Liver (tissue), 9 donors: Measurements from ENCODE around the gene CYREN. TPM values are rescaled to one million over a fixed set of nuclear protein-coding genes. Genes with fewer than 3 reads are reported as not detected.
A peak's percentile ranks its signal among the peaks of the same experiment; 100 is the strongest.
"Not testable (repeated sequence)": the region's sequence is repeated elsewhere in the genome, so short reads cannot be mapped to it uniquely, and the experiment has no call there.

Experiments used
- DNase-seq: peaks from one replicate; pipeline ENCODE4 v3.0.0-alpha.2; 2017; ENCODE audit warnings: low spot score
- H3K27ac ChIP-seq, 2 donors: one replicate each; pipeline ENCODE4 v1.7.0; 2013; ENCODE audit warnings: inconsistent platforms in 2 of 2, low read length in 2 of 2, control low read depth in 1 of 2, low read depth in 1 of 2, mild to moderate bottlenecking in 1 of 2
- H3K27me3 ChIP-seq, 4 donors: one replicate each; pipeline versions ENCODE4 v1.6.1 to v1.7.0; 2013; ENCODE audit warnings: low read length in 3 of 4, inconsistent platforms in 1 of 4, mild to moderate bottlenecking in 1 of 4, moderate library complexity in 1 of 4; ENCODE audit not compliant: control insufficient read depth in 4 of 4, insufficient read depth in 4 of 4
- H3K36me3 ChIP-seq, 4 donors: one replicate each; pipeline versions ENCODE4 v1.6.1 to v1.7.0; 2013; ENCODE audit warnings: low read length in 3 of 4, mild to moderate bottlenecking in 3 of 4, low read depth in 1 of 4, moderate library complexity in 1 of 4; ENCODE audit not compliant: control insufficient read depth in 4 of 4, insufficient read depth in 3 of 4
- H3K4me1 ChIP-seq, 4 donors: one replicate each; pipeline versions ENCODE4 v1.6.1 to v1.7.0; 2013; ENCODE audit warnings: low read length in 3 of 4, mild to moderate bottlenecking in 3 of 4, moderate library complexity in 1 of 4; ENCODE audit not compliant: control insufficient read depth in 4 of 4, insufficient read depth in 4 of 4
- H3K4me3 ChIP-seq, 3 donors: one replicate each; pipeline versions ENCODE4 v1.6.1 to v1.7.0; 2013; ENCODE audit warnings: low read length in 3 of 3, control low read depth in 1 of 3, low read depth in 1 of 3, mild to moderate bottlenecking in 1 of 3
- H3K9ac ChIP-seq, 2 donors: one replicate each; pipeline ENCODE4 v1.7.0; 2013; ENCODE audit warnings: low read length in 2 of 2, mild to moderate bottlenecking in 2 of 2, moderate library complexity in 2 of 2, control low read depth in 1 of 2, low read depth in 1 of 2
- H3K9me3 ChIP-seq, 4 donors: one replicate each; pipeline versions ENCODE4 v1.6.1 to v1.7.0; 2013; ENCODE audit warnings: low read length in 3 of 4; ENCODE audit not compliant: control insufficient read depth in 4 of 4
- FOXA2 ChIP-seq: IDR thresholded peaks from 2 replicates; pipeline ENCODE4 v1.6.1; 2016; ENCODE audit warnings: antibody characterized with exemption
- GABPA ChIP-seq, 2 donors: IDR thresholded peaks in 1 of 2; conservative IDR thresholded peaks in 1 of 2; 2 replicates each; pipeline ENCODE4 v1.6.1; 2016; ENCODE audit warnings: antibody characterized with exemption in 2 of 2, mild to moderate bottlenecking in 1 of 2, moderate library complexity in 1 of 2
- HNF4A ChIP-seq, 2 donors: conservative IDR thresholded peaks; 2 replicates each; pipeline ENCODE4 v1.6.1; 2016; ENCODE audit warnings: antibody characterized with exemption in 2 of 2, mild to moderate bottlenecking in 2 of 2
- NR2F2 ChIP-seq: IDR thresholded peaks from 2 replicates; pipeline ENCODE4 v1.6.1; 2016; ENCODE audit warnings: antibody characterized with exemption
- RAD21 ChIP-seq, 2 donors: IDR thresholded peaks; 2 replicates each; pipeline ENCODE4 v1.6.1; 2016; ENCODE audit warnings: antibody characterized with exemption in 2 of 2, mild to moderate bottlenecking in 2 of 2
- SP1 ChIP-seq: IDR thresholded peaks from 2 replicates; pipeline ENCODE4 v1.6.1; 2018; ENCODE audit warnings: antibody characterized with exemption, mild to moderate bottlenecking
- TAF1 ChIP-seq: conservative IDR thresholded peaks from 2 replicates; pipeline ENCODE4 v1.6.1; 2016; ENCODE audit warnings: antibody characterized with exemption, mild to moderate bottlenecking
- YY1 ChIP-seq: IDR thresholded peaks from 2 replicates; pipeline ENCODE4 v1.6.1; 2016; ENCODE audit warnings: antibody characterized with exemption, mild to moderate bottlenecking
- WGBS: extraction: QIAGEN DNeasy Blood & Tissue Kit; methylation state at CpG from one replicate; pipeline ENCODE4 v1.1.7; 2013; 5-methylcytosine and 5-hydroxymethylcytosine counted together
- polyA plus RNA-seq, 2 donors: library from polyadenylated mRNA; stranded (reverse) in 1 of 2; unstranded in 1 of 2; fragments of 200-250 nt in 1 of 2; fragments of >200 nt in 1 of 2; fragmentation: Nextera tagmentation in 1 of 2; extraction: Ambion mirVana in 1 of 2; gene quantifications; one replicate each; pipeline versions ENCODE4 v1.2.1 to v1.2.3, GENCODE V29; 2013 to 2015
- total RNA-seq, 2 donors: library from RNA; depleted of rRNA; stranded (reverse); fragments of >200 nt; gene quantifications; one replicate each; pipeline ENCODE4 v1.2.3, GENCODE V29; 2014
- TF ChIP-seq, protein P1 (sequence below): IDR thresholded peaks from 2 replicates; pipeline ENCODE4 v1.6.1; 2016; ENCODE audit warnings: antibody characterized with exemption
- TF ChIP-seq, protein P2 (sequence below): IDR thresholded peaks from 2 replicates; pipeline ENCODE4 v1.6.1; 2016; ENCODE audit warnings: antibody characterized with exemption
- donor health status: healthy.
- donor health status: healthy.
- donor health status: healthy.
- donor health status: healthy.
- donor health status: healthy.

Gene CYREN
- total and polyA plus RNA-seq, 4 donors = 13.2 to 20.3 (median 16.0) TPM

DNA sequence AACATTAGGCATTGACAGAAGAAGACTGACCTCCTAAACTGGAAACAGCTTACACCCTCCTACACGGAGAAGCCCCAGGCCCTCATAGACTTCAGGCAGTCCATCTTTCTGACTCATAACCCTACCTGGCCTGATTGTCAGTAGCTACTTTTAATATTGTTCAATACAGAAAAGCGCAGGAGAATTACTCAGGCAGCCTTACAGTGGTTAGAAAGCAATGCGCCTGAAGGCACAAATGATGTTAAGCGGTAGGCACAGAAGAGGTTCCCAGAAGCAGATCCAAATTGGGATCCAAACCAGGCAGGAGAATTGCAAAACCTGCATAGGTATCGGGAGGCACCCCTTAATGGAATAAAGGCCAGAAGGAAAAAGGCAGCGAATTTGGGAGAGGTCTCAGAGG, 5.4 kb upstream of the CYREN start:
- peaks cover 0 to 1% (median under 1%) of the 10 kb centered on the region in 4 donors for H3K9me3 ChIP-seq
- H3K27me3 ChIP-seq = no peaks in the 10 kb centered on the region
- no peak overlapping the region for H3K9ac ChIP-seq
- no peak overlapping the region for H3K4me3 ChIP-seq
- WGBS = 96% methylated on average over 6 of the region's 6 CpGs
- TF ChIP-seq SP1 (no peak), FOXA2 (no peak), RAD21 (IDR thresholded peaks at IDR 0.05) (no peak), NR2F2 (no peak), TAF1 (no peak)
- TF ChIP-seq, protein P1, sequence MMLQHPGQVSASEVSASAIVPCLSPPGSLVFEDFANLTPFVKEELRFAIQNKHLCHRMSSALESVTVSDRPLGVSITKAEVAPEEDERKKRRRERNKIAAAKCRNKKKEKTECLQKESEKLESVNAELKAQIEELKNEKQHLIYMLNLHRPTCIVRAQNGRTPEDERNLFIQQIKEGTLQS = no peak
- H3K4me1 ChIP-seq = peaks cover 0 to 7% (median 3%) of the 10 kb centered on the region in 4 donors
- peak; percentile 14 for DNase-seq
- peaks cover 0 to 9% (median 3%) of the 10 kb centered on the region in 4 donors for H3K36me3 ChIP-seq
- H3K27ac ChIP-seq = no peak overlapping the region

DNA sequence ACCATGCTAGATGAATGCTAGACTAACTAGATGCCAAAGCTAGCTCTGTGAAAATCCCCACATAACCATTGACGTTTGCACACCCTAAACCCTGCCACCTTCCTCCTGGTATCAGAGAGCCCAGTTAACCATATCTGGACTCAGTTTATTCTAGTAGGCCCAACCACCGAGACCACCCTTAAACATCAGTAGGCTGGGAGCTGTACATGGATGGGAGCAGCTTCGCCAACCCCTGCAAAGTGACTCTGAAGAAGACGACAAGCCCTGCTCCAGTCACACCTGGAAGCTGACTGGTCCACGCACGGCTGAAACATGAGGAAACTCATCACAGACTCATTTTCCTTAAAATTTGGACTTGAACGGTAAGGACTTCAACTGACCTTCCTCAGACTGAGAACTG, 4.4 kb upstream of the CYREN start:
- no peak for TF ChIP-seq FOXA2
- TF ChIP-seq, protein P2, sequence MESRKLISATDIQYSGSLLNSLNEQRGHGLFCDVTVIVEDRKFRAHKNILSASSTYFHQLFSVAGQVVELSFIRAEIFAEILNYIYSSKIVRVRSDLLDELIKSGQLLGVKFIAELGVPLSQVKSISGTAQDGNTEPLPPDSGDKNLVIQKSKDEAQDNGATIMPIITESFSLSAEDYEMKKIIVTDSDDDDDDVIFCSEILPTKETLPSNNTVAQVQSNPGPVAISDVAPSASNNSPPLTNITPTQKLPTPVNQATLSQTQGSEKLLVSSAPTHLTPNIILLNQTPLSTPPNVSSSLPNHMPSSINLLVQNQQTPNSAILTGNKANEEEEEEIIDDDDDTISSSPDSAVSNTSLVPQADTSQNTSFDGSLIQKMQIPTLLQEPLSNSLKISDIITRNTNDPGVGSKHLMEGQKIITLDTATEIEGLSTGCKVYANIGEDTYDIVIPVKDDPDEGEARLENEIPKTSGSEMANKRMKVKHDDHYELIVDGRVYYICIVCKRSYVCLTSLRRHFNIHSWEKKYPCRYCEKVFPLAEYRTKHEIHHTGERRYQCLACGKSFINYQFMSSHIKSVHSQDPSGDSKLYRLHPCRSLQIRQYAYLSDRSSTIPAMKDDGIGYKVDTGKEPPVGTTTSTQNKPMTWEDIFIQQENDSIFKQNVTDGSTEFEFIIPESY = no peak
- H3K4me3 ChIP-seq = no peak overlapping the region

DNA sequence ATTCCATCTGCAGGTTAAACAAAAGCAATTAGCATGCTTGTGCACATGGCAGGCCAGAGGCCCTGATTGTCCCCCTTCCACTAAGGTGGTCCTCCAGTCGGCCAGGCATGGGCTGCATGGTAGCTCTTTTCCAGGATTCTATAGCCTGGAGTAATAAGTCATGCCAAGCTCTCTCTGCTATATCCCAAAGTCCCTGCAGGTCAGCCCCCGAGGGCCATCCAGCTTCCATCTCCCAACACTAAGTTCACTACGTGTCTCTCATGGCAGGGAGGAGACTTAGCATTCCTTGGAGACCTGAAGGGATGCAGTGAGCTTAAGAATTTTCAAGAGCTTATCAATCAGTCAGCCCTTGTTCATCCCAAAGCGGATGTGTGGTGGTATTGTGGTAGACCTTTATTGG, 3.4 kb upstream of the CYREN start:
- WGBS = 98% methylated on average over 4 of the region's 4 CpGs
- not testable (repeated sequence) for H3K27me3 ChIP-seq, H3K27ac ChIP-seq, H3K36me3 ChIP-seq, H3K9ac ChIP-seq, H3K4me3 ChIP-seq, H3K9me3 ChIP-seq
- peaks cover 0 to 17% (median 10%) of the 10 kb centered on the region in 4 donors for H3K4me1 ChIP-seq
- DNase-seq = peak; percentile 6

More for the DNA sequence above, 4.4 kb upstream of the CYREN start:
- H3K9ac ChIP-seq = no peak overlapping the region
- DNase-seq = no peak
- H3K4me1 ChIP-seq = peaks cover 0 to 7% (median 3%) of the 10 kb centered on the region in 4 donors
- H3K9me3 ChIP-seq = no peaks in the 10 kb centered on the region
- H3K27ac ChIP-seq = no peak overlapping the region
- peaks cover 0 to 4% (median 0%) of the 10 kb centered on the region in 4 donors for H3K36me3 ChIP-seq
- H3K27me3 ChIP-seq = no peaks in the 10 kb centered on the region
- 96% methylated on average over 7 of the region's 7 CpGs for WGBS

DNA sequence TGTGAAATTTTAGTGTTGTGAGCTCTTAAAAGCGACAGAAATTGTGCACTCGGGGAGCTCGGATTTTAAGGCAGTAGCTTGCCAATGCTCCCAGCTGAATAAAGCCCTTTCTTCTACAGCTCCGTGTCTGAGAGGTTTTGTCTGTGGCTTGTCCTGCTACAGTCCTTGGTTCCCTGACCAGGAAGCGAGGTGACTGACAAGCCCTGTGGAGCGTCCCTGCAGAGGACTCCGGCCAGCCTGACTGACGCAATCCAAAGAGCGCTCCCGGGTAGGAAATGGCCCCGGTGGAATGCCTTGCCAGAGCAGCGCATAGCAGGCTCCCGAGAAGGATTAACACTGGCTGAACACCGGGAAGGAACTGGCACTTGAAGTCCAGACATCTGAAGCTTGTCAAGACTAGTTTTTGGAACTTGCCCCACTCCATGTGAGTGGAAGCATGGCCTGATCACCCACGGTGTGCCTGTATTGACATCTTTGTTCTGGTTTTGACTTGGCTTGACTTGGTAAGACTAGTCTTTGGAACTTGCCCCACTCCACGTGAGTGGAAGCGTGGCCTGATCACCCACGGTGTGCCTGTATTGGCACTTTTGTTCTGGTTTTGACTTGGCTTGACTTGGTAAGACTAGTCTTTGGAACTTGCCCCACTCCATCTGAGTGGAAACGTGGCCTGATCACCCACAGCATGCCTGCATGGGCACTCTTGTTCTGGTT, 1.2 kb upstream of the CYREN start:
- TF ChIP-seq SP1 (peak; percentile 25), RAD21 (IDR thresholded peaks at IDR 0.05) (peak in 1 of 2 donors; percentile 26), GABPA (IDR thresholded peaks at IDR 0.05 in 1 of 2, conservative IDR thresholded peaks at IDR 0.05 in 1 of 2) (peak in 1 of 2 donors; percentile 14), YY1 (peak; percentile 75), HNF4A (conservative IDR thresholded peaks at IDR 0.05) (peak in 1 of 2 donors; percentile 21), TAF1 (peak; percentile 68)
- TF ChIP-seq, protein P1 = peak; percentile 69
- H3K4me3 ChIP-seq = peak overlapping the region in 1 of 3 donors; percentile 40
- DNase-seq = peak; percentile 59

More for the DNA sequence above, 1.2 kb upstream of the CYREN start:
- not testable (repeated sequence) for H3K9me3 ChIP-seq, H3K27me3 ChIP-seq, H3K36me3 ChIP-seq
- Histone ChIP-seq H3K9ac (peak overlapping the region in 1 of 2 donors; percentile 83), H3K27ac (peak overlapping the region; percentile 94 to 99), H3K4me1 (peaks cover 2 to 32% (median 23%) of the 10 kb centered on the region in 4 donors)
- 31% methylated on average over 19 of the region's 19 CpGs for WGBS
